Esophagus muscularis mucosa (tissue), 4 donors: Measurements from ENCODE around the gene DAAM1. TPM values are rescaled to one million over a fixed set of nuclear protein-coding genes. Genes with fewer than 3 reads are reported as not detected.

ENCODE experiments used
- DNase-seq: peaks from one replicate; pipeline ENCODE4 v3.0.0-alpha.2; 2017; ENCODE audit errors: extremely low spot score
- H3K27ac ChIP-seq, 4 donors: fragments of 200-600 bp; sonication (generic); replicated peaks in 1 of 4; 1 replicate in 3 of 4; 2 replicates in 1 of 4; pipeline ENCODE4 v1.5.1; 2016 to 2019; ENCODE audit warnings: mild to moderate bottlenecking in 1 of 4
- H3K27me3 ChIP-seq, 4 donors: fragments of 200-600 bp; sonication (generic); one replicate each; pipeline versions ENCODE4 v1.5.1 to v1.6.0; 2016 to 2019
- H3K36me3 ChIP-seq, 4 donors: fragments of 200-600 bp; sonication (generic); one replicate each; pipeline ENCODE4 v1.5.1; 2016 to 2019
- H3K4me1 ChIP-seq, 4 donors: fragments of 200-600 bp; sonication (generic); one replicate each; pipeline ENCODE4 v1.5.1; 2016 to 2019
- H3K4me3 ChIP-seq, 4 donors: fragments of 200-600 bp; sonication (generic); 1 replicate in 2 of 4; 2 replicates in 2 of 4; pipeline ENCODE4 v1.5.1; 2016 to 2019; ENCODE audit warnings: mild to moderate bottlenecking in 4 of 4, moderate library complexity in 1 of 4
- H3K9me3 ChIP-seq, 4 donors: fragments of 200-600 bp; sonication (generic); 1 replicate in 3 of 4; 2 replicates in 1 of 4; pipeline ENCODE4 v1.5.1; 2016 to 2019
- CTCF ChIP-seq, 3 experiments: fragments of 200-600 bp in 2 of 3; fragments of 450-650 bp in 1 of 3; sonication (generic) in 2 of 3; IDR thresholded peaks; one replicate each; pipeline ENCODE4 v1.5.1; 2017 to 2019; ENCODE audit warnings: antibody characterized with exemption in 3 of 3, mild to moderate bottlenecking in 2 of 3, moderate library complexity in 1 of 3
- EP300 ChIP-seq: sonication (generic); formaldehyde crosslinking; IDR thresholded peaks from one replicate; pipeline ENCODE4 v1.6.1; 2017; ENCODE audit warnings: antibody characterized with exemption
- POLR2A ChIP-seq: fragments of 450-650 bp; IDR thresholded peaks from one replicate; pipeline ENCODE4 v1.6.1; 2017; ENCODE audit warnings: antibody characterized with exemption, moderate library complexity, mild to moderate bottlenecking, low read depth
- POLR2AphosphoS5 ChIP-seq, 2 donors: sonication (generic); formaldehyde crosslinking; IDR thresholded peaks; one replicate each; pipeline ENCODE4 v1.6.1; 2017; ENCODE audit warnings: antibody characterized with exemption in 2 of 2
- WGBS: methylation state at CpG from one replicate; pipeline ENCODE4 v1.1.5; 2018; 5-methylcytosine and 5-hydroxymethylcytosine counted together
- intact Hi-C: fragments of 100-400 bp; cut with DNase I; formaldehyde crosslinking; loops from one replicate; pipeline ENCODE4 v1.15.1; 2023
- total RNA-seq, 4 donors: library from RNA; depleted of rRNA; stranded (reverse); fragments of >200 nt; gene quantifications; one replicate each; pipeline versions ENCODE4 v1.1.0 to v1.2.1, GENCODE V29; 2016

DAAM1 gene
- total RNA-seq, 4 donors from 2014 or later = 64.3 to 110 (median 72.5) TPM

GRCh38 chr14:59295951-59296350 is 107.5 kb downstream of the DAAM1 start:
- no peaks in the 10 kb centered on the region for H3K9me3 ChIP-seq
- DNase-seq = no peak
- H3K27me3 ChIP-seq = no peaks in the 10 kb centered on the region
- no peak for TF ChIP-seq POLR2A
- TF ChIP-seq CTCF (IDR thresholded peaks at IDR 0.05) = no peak
- no peak overlapping the region for H3K4me3 ChIP-seq
- intact Hi-C loops = no loop called here
- H3K4me1 ChIP-seq = peaks cover 53 to 90% (median 70%) of the 10 kb centered on the region in 4 donors
- peaks cover 11 to 15% (median 14%) of the 10 kb centered on the region in 4 donors for H3K36me3 ChIP-seq
- peak overlapping the region; percentile 2 to 72 (median 62) for H3K27ac ChIP-seq

- Histone ChIP-seq H3K36me3 (peaks cover 7 to 10% (median 9%) of the 10 kb centered on the region in 4 donors), H3K9me3 (no peaks in the 10 kb centered on the region), H3K27me3 (no peaks in the 10 kb centered on the region), H3K4me3 (no peak overlapping the region), H3K27ac (peak overlapping the region; percentile 2 to 64 (median 40)), H3K4me1 (peaks cover 57 to 87% (median 71%) of the 10 kb centered on the region in 4 donors)
- WGBS = 67% methylated on average over 2 of the region's 2 CpGs
- no peak for TF ChIP-seq POLR2AphosphoS5 (IDR thresholded peaks at IDR 0.05)
- no peak for TF ChIP-seq CTCF (IDR thresholded peaks at IDR 0.05)
- TF ChIP-seq EP300 = no peak
- TF ChIP-seq POLR2A = no peak
- no peak for DNase-seq
- intact Hi-C loops = no loop called here
Measured at GRCh38 chr14:59296508-59296907, 108.0 kb downstream of the DAAM1 start.

- 82% methylated on average over 5 of the region's 5 CpGs for WGBS
- Histone ChIP-seq H3K4me3 (no peak overlapping the region), H3K27me3 (no peaks in the 10 kb centered on the region), H3K4me1 (peaks cover 63 to 87% (median 73%) of the 10 kb centered on the region in 4 donors), H3K9me3 (no peaks in the 10 kb centered on the region), H3K36me3 (peaks cover under 1 to 3% (median 2%) of the 10 kb centered on the region in 4 donors), H3K27ac (peak overlapping the region in 3 of 4 donors; percentile 19 to 64 (median 61))
- intact Hi-C loops = no loop called here
- DNase-seq = no peak
- TF ChIP-seq POLR2A (no peak), POLR2AphosphoS5 (IDR thresholded peaks at IDR 0.05) (no peak), EP300 (no peak), CTCF (IDR thresholded peaks at IDR 0.05) (no peak)
Measured at GRCh38 chr14:59297071-59297776, 108.8 kb downstream of the DAAM1 start.

- Histone ChIP-seq H3K27ac (peak overlapping the region in 1 of 4 donors; percentile 9), H3K4me1 (peaks cover 49 to 83% (median 67%) of the 10 kb centered on the region in 4 donors), H3K9me3 (no peaks in the 10 kb centered on the region), H3K4me3 (no peak overlapping the region), H3K36me3 (no peaks in the 10 kb centered on the region), H3K27me3 (no peaks in the 10 kb centered on the region)
- DNase-seq = no peak
- intact Hi-C loops = no loop called here
- no peak for TF ChIP-seq EP300
- no peak for TF ChIP-seq CTCF (IDR thresholded peaks at IDR 0.05)
- TF ChIP-seq POLR2A = no peak
- TF ChIP-seq POLR2AphosphoS5 (IDR thresholded peaks at IDR 0.05) = no peak
- 67% methylated on average over 1 of the region's 1 CpG for WGBS
Measured at GRCh38 chr14:59299731-59300130, 111.3 kb downstream of the DAAM1 start.

GRCh38 chr14:59301354-59301753 is 112.9 kb downstream of the DAAM1 start:
- no peaks in the 10 kb centered on the region for H3K9me3 ChIP-seq
- WGBS = 74% methylated on average over 6 of the region's 6 CpGs
- H3K4me3 ChIP-seq = no peak overlapping the region
- TF ChIP-seq POLR2AphosphoS5 (IDR thresholded peaks at IDR 0.05) (no peak), CTCF (IDR thresholded peaks at IDR 0.05) (no peak), POLR2A (no peak), EP300 (no peak)
- H3K27ac ChIP-seq = peak overlapping the region in 1 of 4 donors; percentile 8
- H3K4me1 ChIP-seq = peaks cover 46 to 83% (median 67%) of the 10 kb centered on the region in 4 donors
- no peak for DNase-seq
- H3K27me3 ChIP-seq = no peaks in the 10 kb centered on the region
- intact Hi-C loops = no loop called here
- H3K36me3 ChIP-seq = no peaks in the 10 kb centered on the region
